K562 (cell line): ENCODE data around the gene NPR2. TPM values are rescaled to one million over a fixed set of nuclear protein-coding genes. Genes with fewer than 3 reads are reported as not detected.

Experiments used
- ATAC-seq: fragments of 200-7000 bp; cut with Tn5 transposase; 3 replicates; pipeline ENCODE4 v1.9.1; 2020; ENCODE audit warnings: moderate library complexity
- BruUV-seq: library from RNA; stranded (reverse); fragments of 400-500 nt; replicated peaks from 2 replicates; lab custom pipeline; 2021; lab: Mats Ljungman, UMichigan
- CTCF ChIA-PET: fragments of 300-600 bp; formaldehyde crosslinking; extraction: SDS; loops from one replicate; lab custom pipeline; 2021; ENCODE audit warnings: low intra/inter-chr PET ratio; lab: Yijun Ruan, JAX
- POLR2A ChIA-PET: fragments of 300-600, 350-650 bp; sonication (Branson Sonifier 250); formaldehyde crosslinking; extraction: SDS; loops from one replicate; lab custom pipeline; 2021; ENCODE audit warnings: antibody characterized with exemption, inconsistent platforms; lab: Yijun Ruan, JAX
- DNase-seq, 4 experiments: peaks; one replicate each; pipeline versions ENCODE4 v3.0.0 to v3.0.0-alpha.2; 2011 to 2018; ENCODE audit warnings: low spot score in 3 of 4, mixed read lengths in 3 of 4; ENCODE audit errors: extremely low read depth in 1 of 4
- FAIRE-seq: peaks from 2 replicates; lab custom pipeline; 2011; peaks lifted over from hg19 to GRCh38; lab: Jason Lieb, UNC
- H2AFZ ChIP-seq: 2 replicates; pipeline ENCODE4 v1.6.0; 2011; ENCODE audit warnings: low read depth, low read length, control low read depth, inconsistent platforms
- H3K27ac ChIP-seq: fragments of 200-600 bp; 3 replicates; pipeline ENCODE4 v1.8.0; 2011; ENCODE audit warnings: low read depth, mild to moderate bottlenecking, control low read depth, inconsistent platforms, low read length, moderate library complexity, mixed read lengths; ENCODE audit errors: extremely low read depth
- H3K27me3 ChIP-seq, 2 experiments: fragments of 300-600 bp in 1 of 2; 2 replicates in 1 of 2; 3 replicates in 1 of 2; pipeline versions ENCODE4 v1.6.0 to v1.8.0; 2011; ENCODE audit warnings: inconsistent platforms in 2 of 2, low read length in 2 of 2, mild to moderate bottlenecking in 1 of 2, mixed read lengths in 1 of 2, moderate library complexity in 1 of 2; ENCODE audit not compliant: control insufficient read depth in 2 of 2, insufficient read depth in 2 of 2
- H3K36me3 ChIP-seq: fragments of 300-600 bp; 3 replicates; pipeline ENCODE4 v1.8.0; 2011; ENCODE audit warnings: mild to moderate bottlenecking, low read length, inconsistent platforms; ENCODE audit not compliant: control insufficient read depth, insufficient read depth
- H3K4me1 ChIP-seq, 2 experiments: fragments of 200-600 bp in 1 of 2; replicated peaks in 1 of 2; 2 replicates in 1 of 2; 3 replicates in 1 of 2; pipeline versions ENCODE4 v1.5.1 to v1.8.0; 2011; ENCODE audit warnings: inconsistent platforms in 2 of 2, low read length in 2 of 2, mild to moderate bottlenecking in 1 of 2, mixed read lengths in 1 of 2, moderate library complexity in 1 of 2; ENCODE audit not compliant: control insufficient read depth in 2 of 2, insufficient read depth in 2 of 2
- H3K4me2 ChIP-seq: 2 replicates; pipeline ENCODE4 v1.6.1; 2011; ENCODE audit warnings: low read length, control low read depth, inconsistent platforms, mixed read lengths; ENCODE audit not compliant: insufficient read depth
- H3K4me3 ChIP-seq: fragments of 200-600 bp; sonication (generic), shearing (Covaris generic); 2 replicates; pipeline ENCODE4 v1.5.1; 2016; ENCODE audit warnings: control low read depth, inconsistent platforms
- H3K79me2 ChIP-seq: fragments of 200-600 bp; 3 replicates; pipeline ENCODE4 v1.8.0; 2011; ENCODE audit warnings: low read length, inconsistent platforms; ENCODE audit not compliant: control insufficient read depth, insufficient read depth
- H3K9ac ChIP-seq, 2 experiments: 2 replicates each; pipeline versions ENCODE4 v1.6.0 to v1.6.1; 2011; ENCODE audit warnings: low read depth in 2 of 2, low read length in 2 of 2, control low read depth in 1 of 2, inconsistent platforms in 1 of 2, mild to moderate bottlenecking in 1 of 2, mixed read lengths in 1 of 2; ENCODE audit not compliant: insufficient read depth in 1 of 2
- H3K9me1 ChIP-seq: one replicate; pipeline ENCODE4 v1.6.0; 2011; ENCODE audit warnings: inconsistent platforms, mild to moderate bottlenecking, low read length, moderate library complexity; ENCODE audit not compliant: control insufficient read depth, insufficient read depth
- H3K9me3 ChIP-seq: replicated peaks from 2 replicates; pipeline ENCODE4 v1.5.1; 2011; ENCODE audit warnings: low read depth, low read length, inconsistent platforms; ENCODE audit not compliant: control insufficient read depth, insufficient read depth
- H4K20me1 ChIP-seq: replicated peaks from 2 replicates; pipeline ENCODE4 v1.6.1; 2011; ENCODE audit warnings: low read length, inconsistent platforms, mixed read lengths; ENCODE audit not compliant: control insufficient read depth, insufficient read depth
- CBX1 ChIP-seq: sonication (generic); IDR thresholded peaks from 2 replicates; pipeline ENCODE4 v1.6.1; 2016; ENCODE audit warnings: antibody characterized with exemption, low read depth, mild to moderate bottlenecking
- KLF16 ChIP-seq: IDR thresholded peaks from 2 replicates; pipeline ENCODE4 v1.6.1; 2016; ENCODE audit warnings: antibody characterized with exemption
- L3MBTL2 ChIP-seq: fragments of 450-650 bp; IDR thresholded peaks from 2 replicates; pipeline ENCODE4 v1.6.1; 2016; ENCODE audit warnings: mild to moderate bottlenecking, moderate library complexity
- OTX1 ChIP-seq: fragments of 450-650 bp; formaldehyde crosslinking; IDR thresholded peaks from 2 replicates; pipeline ENCODE4 v1.4.0; 2022; ENCODE audit warnings: mild to moderate bottlenecking
- POLR2H ChIP-seq: IDR thresholded peaks from 2 replicates; pipeline ENCODE4 v1.6.1; 2016; ENCODE audit warnings: missing genetic modification characterization, low read depth, mild to moderate bottlenecking, control low read depth, missing compliant biosample characterization, moderate library complexity
- RB1 ChIP-seq: fragments of 450-650 bp; IDR thresholded peaks from 2 replicates; pipeline ENCODE4 v1.6.1; 2017; ENCODE audit warnings: low read depth, mild to moderate bottlenecking
- RBM17 ChIP-seq: fragments of 200-400 bp; formaldehyde crosslinking; IDR thresholded peaks from 2 replicates; pipeline ENCODE4 v1.6.1; 2017; ENCODE audit warnings: low read depth, mild to moderate bottlenecking, low read length, borderline replicate concordance
- WGBS: fragments of 100-300 bp; shearing (Covaris generic); methylation state at CpG from one replicate; pipeline ENCODE4 v1.1.6; 2016; ENCODE audit warnings: low coverage, mixed read lengths; ENCODE audit not compliant: insufficient coverage; ENCODE audit errors: missing lambda C conversion rate; 5-methylcytosine and 5-hydroxymethylcytosine counted together
- in situ Hi-C: fragments of 300-500 bp; cut with MboI; formaldehyde crosslinking; loops from 4 replicates; pipeline ENCODE4 v1.15.0; 2018; ENCODE audit warnings: inconsistent platforms, mixed read lengths
- intact Hi-C: fragments of 100-400 bp; cut with micrococcal nuclease; formaldehyde crosslinking; loops from 2 replicates; pipeline ENCODE4 v1.14.2; 2022
- polyA plus RNA-seq, 8 experiments: library from polyadenylated mRNA; depleted of rRNA in 4 of 8; stranded (reverse) in 5 of 8; unstranded in 3 of 8; fragments of >200 nt; fragmentation: Nextera tagmentation in 2 of 8; fragmentation: Illumina TruSeq in 1 of 8; extraction: Ambion mirVana in 2 of 8; extraction: Trizol in 1 of 8; gene quantifications; 2 replicates each; pipeline versions ENCODE4 v1.2.1 to v1.2.3, GENCODE V29; 2011 to 2014; ENCODE audit warnings: inconsistent platforms in 1 of 8, missing spikeins in 1 of 8
- total RNA-seq, 7 experiments: library from RNA; depleted of rRNA in 6 of 7; stranded (reverse); fragments of >200 nt in 6 of 7; fragmentation: Illumina TruSeq in 2 of 7; extraction: Trizol in 2 of 7; gene quantifications; 2 replicates each; pipeline versions ENCODE4 v1.2.1 to v1.2.3, GENCODE V29; 2011 to 2021; ENCODE audit warnings: low replicate concordance in 1 of 7
- TF ChIP-seq, protein P1 (sequence below): IDR thresholded peaks from 3 replicates; pipeline ENCODE4 v1.6.1; 2011; ENCODE audit warnings: borderline replicate concordance, mild to moderate bottlenecking, moderate library complexity; ENCODE audit not compliant: insufficient read length; ENCODE audit errors: extremely low read depth
- TF ChIP-seq, protein P2 (sequence below): fragments of 450-650 bp; IDR thresholded peaks from 2 replicates; pipeline ENCODE4 v1.6.1; 2014; ENCODE audit warnings: low read depth, mild to moderate bottlenecking, moderate library complexity, borderline replicate concordance
- TF ChIP-seq, protein P3 (sequence below), 2 experiments: IDR thresholded peaks; 2 replicates each; pipeline ENCODE4 v1.6.1; 2011; ENCODE audit warnings: borderline replicate concordance in 1 of 2, control low read depth in 1 of 2, low read depth in 1 of 2, low read length in 1 of 2, mild to moderate bottlenecking in 1 of 2, mixed read lengths in 1 of 2, moderate library complexity in 1 of 2; ENCODE audit not compliant: insufficient read depth in 1 of 2, insufficient read length in 1 of 2, poor library complexity in 1 of 2, severe bottlenecking in 1 of 2; ENCODE audit errors: extremely low read depth in 1 of 2

NPR2 gene
- total and polyA plus RNA-seq, 9 of the 15 experiments (the other 6 are each of a cell fraction or from before 2014, with no cell fraction given), result 2.4 to 12.9 (median 6.0) TPM

DNA sequence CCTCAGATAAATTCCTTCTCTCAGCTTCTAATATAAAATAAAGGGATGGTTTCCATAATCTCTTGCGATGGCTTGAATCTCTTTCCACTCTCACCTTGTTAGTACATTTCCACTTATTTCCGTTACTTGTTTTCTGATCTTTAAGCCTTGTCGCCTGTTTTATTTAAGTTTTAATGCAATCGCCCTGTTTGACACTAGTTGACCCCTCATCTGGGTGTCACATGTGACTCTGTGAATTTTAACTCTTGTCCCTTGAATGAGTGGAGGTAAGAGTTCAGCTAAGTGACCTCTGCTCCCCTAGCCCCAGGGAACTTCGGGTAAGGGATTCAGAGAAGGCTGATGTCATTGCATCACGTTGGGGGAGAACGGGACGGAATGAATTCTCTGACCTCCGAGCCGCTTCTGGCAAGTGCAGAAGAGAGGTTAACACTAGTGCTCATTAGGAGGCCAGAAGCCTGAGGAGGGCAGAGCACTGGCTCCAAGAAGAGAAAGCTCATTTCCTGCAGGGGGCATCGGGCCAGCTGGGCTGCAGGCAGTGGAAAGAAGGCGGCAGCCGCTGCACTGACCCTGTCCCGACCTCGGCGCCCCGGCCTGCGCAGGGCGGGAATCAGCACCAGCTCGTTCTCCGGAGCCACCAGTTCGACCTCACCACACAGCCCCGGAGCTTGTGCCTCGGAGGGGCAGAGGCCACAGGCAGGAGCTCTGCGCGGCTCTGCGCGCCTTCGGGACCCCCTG, 22.9 kb downstream of the NPR2 start (continued):
- TF ChIP-seq, protein P1, sequence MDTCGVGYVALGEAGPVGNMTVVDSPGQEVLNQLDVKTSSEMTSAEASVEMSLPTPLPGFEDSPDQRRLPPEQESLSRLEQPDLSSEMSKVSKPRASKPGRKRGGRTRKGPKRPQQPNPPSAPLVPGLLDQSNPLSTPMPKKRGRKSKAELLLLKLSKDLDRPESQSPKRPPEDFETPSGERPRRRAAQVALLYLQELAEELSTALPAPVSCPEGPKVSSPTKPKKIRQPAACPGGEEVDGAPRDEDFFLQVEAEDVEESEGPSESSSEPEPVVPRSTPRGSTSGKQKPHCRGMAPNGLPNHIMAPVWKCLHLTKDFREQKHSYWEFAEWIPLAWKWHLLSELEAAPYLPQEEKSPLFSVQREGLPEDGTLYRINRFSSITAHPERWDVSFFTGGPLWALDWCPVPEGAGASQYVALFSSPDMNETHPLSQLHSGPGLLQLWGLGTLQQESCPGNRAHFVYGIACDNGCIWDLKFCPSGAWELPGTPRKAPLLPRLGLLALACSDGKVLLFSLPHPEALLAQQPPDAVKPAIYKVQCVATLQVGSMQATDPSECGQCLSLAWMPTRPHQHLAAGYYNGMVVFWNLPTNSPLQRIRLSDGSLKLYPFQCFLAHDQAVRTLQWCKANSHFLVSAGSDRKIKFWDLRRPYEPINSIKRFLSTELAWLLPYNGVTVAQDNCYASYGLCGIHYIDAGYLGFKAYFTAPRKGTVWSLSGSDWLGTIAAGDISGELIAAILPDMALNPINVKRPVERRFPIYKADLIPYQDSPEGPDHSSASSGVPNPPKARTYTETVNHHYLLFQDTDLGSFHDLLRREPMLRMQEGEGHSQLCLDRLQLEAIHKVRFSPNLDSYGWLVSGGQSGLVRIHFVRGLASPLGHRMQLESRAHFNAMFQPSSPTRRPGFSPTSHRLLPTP, result no peak
- TF ChIP-seq L3MBTL2 (peak; percentile 50; the same call in 1 of the 2 replicates), OTX1 (CRISPR knock-in tag) (no peak), POLR2H (tag) (peak; percentile 5; the same call in 1 of the 2 replicates)

DNA sequence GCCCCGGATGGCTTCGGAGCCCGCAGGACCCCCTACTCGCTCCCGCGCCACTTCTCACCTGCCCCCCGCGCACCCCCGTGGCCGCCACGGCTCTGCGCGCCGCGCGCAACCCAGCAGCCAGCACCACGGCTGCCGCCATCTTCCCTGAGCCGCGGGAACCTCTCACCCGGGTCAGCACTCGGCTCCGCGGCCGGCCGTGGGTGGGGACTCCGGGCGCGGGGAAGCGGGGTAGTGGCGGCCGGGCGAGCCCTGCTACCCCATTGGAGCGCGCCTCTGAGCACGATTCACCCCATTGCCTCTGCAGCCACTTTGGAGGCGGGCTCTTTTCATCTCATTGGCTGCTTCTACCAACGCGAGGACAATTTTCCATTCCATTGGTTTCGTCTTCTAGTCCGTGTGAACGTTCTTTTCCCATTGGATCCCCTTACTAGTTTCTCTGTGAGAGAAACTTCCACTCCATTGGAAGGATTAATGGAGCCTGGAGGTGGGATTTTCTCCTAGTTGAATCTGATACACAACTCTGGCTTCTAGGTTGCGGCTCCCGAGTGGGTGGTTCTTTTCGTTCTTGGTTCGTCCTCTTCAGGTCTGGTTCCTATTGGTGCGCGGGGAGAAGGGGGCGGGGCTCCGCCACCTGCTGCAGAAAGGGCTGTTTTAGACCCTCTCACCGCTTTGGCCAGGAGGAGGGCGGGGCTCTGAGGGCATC, 23.6 kb downstream of the NPR2 start, which contains the start of gene HINT2:
Gene HINT2, minus strand, starts transcription at position 202 of the 703 bp plus-strand sequence. Its CDS starts 63 bp downstream, at position 139.
- no peaks in the 10 kb centered on the region for H3K36me3 ChIP-seq
- ChIA-PET POLR2A (interaction anchor here (0.6 to 1.7 kb wide), 6 partner anchors 13 to 153 kb away, joined by 3 to 7 read pairs (median 4); no protein-coding TSS in a partner anchor), CTCF (no interaction called here)
- peak within 1 kb of the TSS; percentile 82 for H3K4me2 ChIP-seq
- peak; percentile 97 for FAIRE-seq
- H3K27me3 ChIP-seq, result no peaks in the 10 kb centered on the region
- in situ Hi-C loops (no loop called here), intact Hi-C loops (loop anchor here (10.0 kb wide), 2 partner anchors 80 to 150 kb away; partner anchors contain the start of genes ARHGEF39, CREB3 and TLN1)
- peak within 1 kb of the TSS; percentile 66 for H3K4me3 ChIP-seq
- peak within 1 kb of the TSS; percentile 92 to 100 for H3K9ac ChIP-seq
- H3K79me2 ChIP-seq, result peaks cover 12% of the 10 kb centered on the region; the same call in 2 of the 3 replicates
- peak within 1 kb of the TSS; percentile 77 for H2AFZ ChIP-seq
- peak; percentile 89 to 96 (median 92) for DNase-seq
- WGBS, result under 1% methylated on average over 35 of the region's 52 CpGs
- peak within 1 kb of the TSS; percentile 94 for H3K27ac ChIP-seq
- no TSS peak for BruUV-seq
- peak; percentile 92 for ATAC-seq
- H3K9me1 ChIP-seq, result peaks cover 4% of the 10 kb centered on the region
- peaks cover 17 to 31% of the 10 kb centered on the region in 2 experiments for H3K4me1 ChIP-seq
- H3K9me3 ChIP-seq, result no peaks in the 10 kb centered on the region; the same call in 1 of the 2 replicates
- H4K20me1 ChIP-seq, result no peaks in the 10 kb centered on the region
- TF ChIP-seq RBM17 (no peak), RB1 (peak; percentile 62; the same call in 1 of the 2 replicates), CBX1 (peak; percentile 61; the same call in 1 of the 2 replicates), KLF16 (no peak)
- TF ChIP-seq, protein P2, sequence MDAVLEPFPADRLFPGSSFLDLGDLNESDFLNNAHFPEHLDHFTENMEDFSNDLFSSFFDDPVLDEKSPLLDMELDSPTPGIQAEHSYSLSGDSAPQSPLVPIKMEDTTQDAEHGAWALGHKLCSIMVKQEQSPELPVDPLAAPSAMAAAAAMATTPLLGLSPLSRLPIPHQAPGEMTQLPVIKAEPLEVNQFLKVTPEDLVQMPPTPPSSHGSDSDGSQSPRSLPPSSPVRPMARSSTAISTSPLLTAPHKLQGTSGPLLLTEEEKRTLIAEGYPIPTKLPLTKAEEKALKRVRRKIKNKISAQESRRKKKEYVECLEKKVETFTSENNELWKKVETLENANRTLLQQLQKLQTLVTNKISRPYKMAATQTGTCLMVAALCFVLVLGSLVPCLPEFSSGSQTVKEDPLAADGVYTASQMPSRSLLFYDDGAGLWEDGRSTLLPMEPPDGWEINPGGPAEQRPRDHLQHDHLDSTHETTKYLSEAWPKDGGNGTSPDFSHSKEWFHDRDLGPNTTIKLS, result peak; percentile 96; the same call in 1 of the 2 replicates
- TF ChIP-seq, protein P3, sequence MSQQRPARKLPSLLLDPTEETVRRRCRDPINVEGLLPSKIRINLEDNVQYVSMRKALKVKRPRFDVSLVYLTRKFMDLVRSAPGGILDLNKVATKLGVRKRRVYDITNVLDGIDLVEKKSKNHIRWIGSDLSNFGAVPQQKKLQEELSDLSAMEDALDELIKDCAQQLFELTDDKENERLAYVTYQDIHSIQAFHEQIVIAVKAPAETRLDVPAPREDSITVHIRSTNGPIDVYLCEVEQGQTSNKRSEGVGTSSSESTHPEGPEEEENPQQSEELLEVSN (IDR thresholded peaks at IDR 0.05; ENCODE audit: borderline replicate concordance in 1 of 2, extremely low read depth in 1 of 2, insufficient read depth in 1 of 2, insufficient read length in 1 of 2, low read depth in 1 of 2, low read length in 1 of 2, poor library complexity in 1 of 2, severe bottlenecking in 1 of 2), result peak in 1 of 2 experiments; percentile 48
